Astrocyte of the cerebellum (primary cell): ENCODE data around the gene ALPL.
"Not testable (repeated sequence)": the region's sequence is repeated elsewhere in the genome, so short reads cannot be mapped to it uniquely, and the experiment has no call there.

ENCODE experiments used
- DNase-seq: peaks from one replicate; pipeline ENCODE4 v3.0.0-alpha.2; 2011; ENCODE audit warnings: low read depth
- H3K4me3 ChIP-seq: 2 replicates; pipeline ENCODE4 v1.5.1; 2011; ENCODE audit warnings: mild to moderate bottlenecking, low read depth, low read length, moderate library complexity
- CTCF ChIP-seq: IDR thresholded peaks from 2 replicates; pipeline ENCODE4 v1.5.1; 2012; ENCODE audit warnings: low read length, low read depth, moderate library complexity, mild to moderate bottlenecking; ENCODE audit errors: missing control alignments
- in situ Hi-C: cut with HindIII; loops from 2 replicates; pipeline ENCODE4 v1.10.0; 2017; ENCODE audit warnings: low sequenced_read_pairs

The ALPL gene

DNA sequence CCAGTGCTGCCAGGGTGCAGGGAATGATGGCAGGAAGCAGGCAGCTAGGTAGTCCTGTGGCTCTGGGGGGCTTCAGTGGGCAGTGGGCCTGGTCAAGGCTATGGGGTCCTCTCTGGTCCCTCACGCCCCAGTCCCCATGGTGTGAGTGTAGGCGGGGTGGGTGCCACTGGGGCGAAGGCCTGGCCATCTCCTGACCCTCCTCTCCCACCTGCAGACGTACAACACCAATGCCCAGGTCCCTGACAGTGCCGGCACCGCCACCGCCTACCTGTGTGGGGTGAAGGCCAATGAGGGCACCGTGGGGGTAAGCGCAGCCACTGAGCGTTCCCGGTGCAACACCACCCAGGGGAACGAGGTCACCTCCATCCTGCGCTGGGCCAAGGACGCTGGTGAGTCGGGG is 53.7 kb downstream of the ALPL start:
- in situ Hi-C loops, result loop anchor here (10.0 kb wide), 1 partner anchor 318 kb away; no protein-coding TSS in a partner anchor
- TF ChIP-seq CTCF, result no peak
- H3K4me3 ChIP-seq, result no peak overlapping the region
- DNase-seq, result no peak

- H3K4me3 ChIP-seq, result no peak overlapping the region
- no peak for DNase-seq
- TF ChIP-seq CTCF, result no peak
- in situ Hi-C loops, result loop anchor here (10.0 kb wide), 1 partner anchor 319 kb away; no protein-coding TSS in a partner anchor
Measured at GRCh38 chr1:21563971-21564370, 54.7 kb downstream of the ALPL start.

DNA sequence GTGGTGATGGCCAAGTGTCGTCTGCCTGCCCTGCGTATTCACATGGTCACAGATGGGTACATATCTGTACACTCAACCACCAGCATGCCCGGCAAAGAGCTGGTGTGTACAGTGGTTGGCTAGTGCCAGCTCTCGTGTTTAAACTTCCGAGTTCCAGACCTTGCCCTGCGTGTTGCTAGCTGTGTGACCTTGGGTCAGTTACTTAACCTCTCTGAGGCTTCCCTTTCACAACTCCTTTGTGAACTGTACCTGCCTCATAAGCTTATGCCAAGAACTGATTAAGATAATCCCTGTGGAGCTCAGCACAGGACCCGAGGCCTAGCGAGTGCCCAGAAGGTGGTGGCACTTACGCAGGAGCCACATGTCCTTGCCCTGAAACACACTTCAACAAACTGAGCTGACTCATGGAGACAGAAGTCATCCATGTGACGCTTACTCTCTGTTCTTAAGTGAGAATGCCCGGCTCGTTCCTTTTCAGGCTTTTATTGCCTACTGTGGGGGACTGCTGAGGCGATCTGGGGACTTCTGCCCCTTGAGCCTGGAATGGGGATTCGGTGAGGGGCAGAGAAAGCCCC is 55.4 kb downstream of the ALPL start:
- no peak for TF ChIP-seq CTCF
- H3K4me3 ChIP-seq, result no peak overlapping the region
- in situ Hi-C loops, result loop anchor here (10.0 kb wide), 1 partner anchor 320 kb away; no protein-coding TSS in a partner anchor
- no peak for DNase-seq

DNA sequence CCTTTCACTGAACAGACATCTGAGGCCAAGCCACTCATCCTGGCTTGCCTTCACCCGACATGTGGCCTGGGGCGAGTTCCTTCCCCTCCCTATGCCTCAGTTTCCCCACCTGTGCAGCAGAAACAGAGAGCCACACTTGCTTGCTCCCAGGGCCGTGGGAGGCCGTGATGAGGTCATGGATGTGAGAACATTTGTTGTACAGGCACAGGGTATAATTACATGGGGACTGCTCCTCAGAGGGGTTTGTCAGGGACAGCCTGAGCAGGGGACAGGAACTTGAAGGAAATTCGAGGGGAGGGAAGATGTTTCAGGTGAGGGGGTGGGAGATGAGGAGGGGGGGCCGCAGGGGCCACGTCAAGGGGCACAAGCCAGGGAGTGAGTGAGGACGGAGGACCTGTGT is 56.1 kb downstream of the ALPL start:
- no peak for TF ChIP-seq CTCF
- DNase-seq, result no peak
- no peak overlapping the region for H3K4me3 ChIP-seq
- in situ Hi-C loops, result loop anchor here (10.0 kb wide), 1 partner anchor 320 kb away; no protein-coding TSS in a partner anchor

DNA sequence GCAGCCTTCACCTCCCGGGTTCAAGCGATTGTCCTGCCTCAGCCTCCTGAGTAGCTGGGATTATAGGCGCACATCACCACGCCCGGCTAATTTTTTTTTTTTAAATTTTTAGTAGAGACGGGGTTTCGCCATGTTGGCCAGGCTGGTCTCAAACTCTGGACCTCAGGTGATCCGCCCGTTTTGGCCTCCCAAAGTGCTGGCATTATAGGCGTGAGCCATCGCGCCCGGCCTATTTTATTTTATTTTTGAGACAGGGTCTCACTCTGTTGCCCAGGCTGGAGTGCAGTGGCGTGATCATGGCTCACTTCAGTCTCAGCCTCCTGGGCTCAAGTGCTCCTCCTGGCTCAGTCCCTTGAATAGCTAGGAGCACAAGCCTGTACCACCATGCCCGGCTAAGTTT is 57.1 kb downstream of the ALPL start:
- in situ Hi-C loops, result loop anchor here (10.0 kb wide), 1 partner anchor 322 kb away; no protein-coding TSS in a partner anchor
- not testable (repeated sequence) for DNase-seq, H3K4me3 ChIP-seq

DNA sequence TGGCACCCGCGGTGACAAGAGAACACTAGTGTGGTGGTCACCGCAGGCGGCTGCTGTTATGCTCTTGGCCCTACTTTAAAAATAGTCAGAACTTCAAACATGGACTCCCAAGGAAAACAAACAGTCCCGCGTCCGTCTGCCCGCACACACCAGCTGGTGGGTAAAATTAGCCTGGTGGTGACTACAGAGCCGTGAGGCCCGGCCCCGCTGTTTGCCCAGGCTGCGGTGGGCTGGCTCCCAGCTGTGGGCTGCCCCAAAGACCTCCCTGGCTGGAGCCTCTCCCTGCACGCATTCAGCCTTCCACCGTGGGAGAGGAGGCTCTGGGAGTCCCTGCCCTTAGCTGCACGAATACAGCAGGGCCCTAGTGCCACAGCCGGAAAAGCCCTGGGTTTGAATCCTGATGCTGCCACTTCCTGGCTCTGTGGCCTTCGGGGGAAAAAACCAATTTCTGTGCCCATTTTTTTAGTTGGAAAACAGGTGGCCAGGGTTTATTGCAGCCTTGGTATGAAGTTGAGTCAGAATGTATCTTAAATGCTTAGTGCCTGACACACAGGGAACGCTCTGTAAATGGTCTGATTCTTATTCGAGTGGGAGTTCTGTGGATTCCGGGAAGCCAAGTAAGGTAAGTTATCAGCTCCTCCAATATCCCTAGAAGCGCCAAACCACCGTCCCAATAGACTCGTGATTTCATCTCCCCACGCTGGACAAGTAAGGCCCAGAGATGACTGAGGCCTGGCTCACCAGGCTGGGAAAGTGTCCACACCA is 58.2 kb downstream of the ALPL start:
- no peak for DNase-seq

More for the DNA sequence above, 58.2 kb downstream of the ALPL start:
- TF ChIP-seq CTCF, result no peak
- in situ Hi-C loops, result loop anchor here (10.0 kb wide), 1 partner anchor 323 kb away; no protein-coding TSS in a partner anchor
- H3K4me3 ChIP-seq, result no peak overlapping the region
